ENCODE results near the gene CELA3B. TPM values are rescaled to one million over a fixed set of nuclear protein-coding genes. Genes with fewer than 3 reads are reported as not detected.
"Not testable (repeated sequence)": the region's sequence is repeated elsewhere in the genome, so short reads cannot be mapped to it uniquely, and the experiment has no call there.

CELA3B gene
- total and polyA plus RNA-seq, 4 donors: 1.0 to 7.5 (median 2.1) TPM

DNA sequence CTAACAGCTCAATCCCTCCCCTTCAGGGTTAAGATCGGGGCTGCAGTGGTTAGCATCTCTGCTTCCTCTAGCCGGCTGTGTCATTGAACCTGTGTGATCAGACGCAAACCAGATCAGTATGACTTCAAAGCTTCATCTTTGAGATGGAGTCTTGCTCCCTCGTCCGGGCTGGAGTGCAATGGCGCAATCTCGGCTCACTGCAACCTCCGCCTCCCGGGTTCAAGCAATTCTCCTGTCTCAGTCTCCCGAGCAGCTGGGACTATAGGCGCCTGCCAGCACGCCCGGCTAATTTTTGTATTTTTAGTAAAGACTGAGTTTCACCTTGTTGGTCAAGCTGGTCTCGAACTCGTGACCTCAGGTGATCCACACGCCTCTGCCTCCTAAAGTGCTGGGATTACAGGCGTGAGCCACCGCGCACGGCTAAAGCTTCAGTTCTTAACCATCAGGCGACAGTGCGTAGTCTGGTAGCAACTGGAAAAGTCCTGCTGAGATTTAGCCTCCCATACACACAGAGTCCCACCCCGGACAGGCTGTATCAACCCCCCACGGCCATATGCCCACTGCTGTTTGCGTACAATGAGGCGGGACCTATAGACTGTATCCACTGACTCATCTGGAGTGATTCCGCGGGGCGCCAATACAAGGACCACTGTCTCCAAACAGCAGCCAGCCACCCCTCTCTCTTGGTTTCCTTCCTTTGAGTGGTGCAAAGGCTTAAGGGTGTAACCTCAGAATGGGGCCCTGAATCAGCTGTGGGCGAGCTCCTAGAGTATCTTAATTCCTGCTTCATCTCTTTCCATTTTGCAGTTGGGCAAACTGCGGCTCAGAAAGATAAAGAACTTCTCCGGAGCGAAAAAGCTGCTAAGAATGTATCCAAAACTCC is 47.9 kb downstream of the CELA3B start:
- H3K36me3 ChIP-seq (ENCODE audit: control insufficient read depth in 1 of 2, insufficient read depth in 2 of 2, low read length in 1 of 2): no peaks in the 10 kb centered on the region
- intact Hi-C loops (cut with DNase I): loop anchor here in 1 of 2 donors (2.0 kb wide), 1 partner anchor 28 kb away; the partner anchor contains the start of gene CDC42
- no peaks in the 10 kb centered on the region for H3K4me1 ChIP-seq (ENCODE audit: control insufficient read depth in 1 of 2, insufficient read depth in 2 of 2, low read length in 2 of 2)
- 4 to 7% methylated on average over 33 of the region's 33 CpGs for WGBS, 2 donors
- peak overlapping the region; percentile 23 to 51 for H3K4me3 ChIP-seq (ENCODE audit: low read length in 2 of 2)
- H3K9me3 ChIP-seq (ENCODE audit: control insufficient read depth, low read length): no peaks in the 10 kb centered on the region
- peak; percentile 75 to 81 for DNase-seq
- peak overlapping the region in 1 of 2 donors; percentile 30 for H3K27ac ChIP-seq (ENCODE audit: low read depth in 1 of 2, low read length in 2 of 2)
- ATAC-seq (ENCODE audit: low FRiP score): peak; percentile 87
- no peaks in the 10 kb centered on the region for H3K27me3 ChIP-seq (ENCODE audit: control insufficient read depth in 1 of 2, insufficient read depth in 2 of 2, low read length in 1 of 2)

DNA sequence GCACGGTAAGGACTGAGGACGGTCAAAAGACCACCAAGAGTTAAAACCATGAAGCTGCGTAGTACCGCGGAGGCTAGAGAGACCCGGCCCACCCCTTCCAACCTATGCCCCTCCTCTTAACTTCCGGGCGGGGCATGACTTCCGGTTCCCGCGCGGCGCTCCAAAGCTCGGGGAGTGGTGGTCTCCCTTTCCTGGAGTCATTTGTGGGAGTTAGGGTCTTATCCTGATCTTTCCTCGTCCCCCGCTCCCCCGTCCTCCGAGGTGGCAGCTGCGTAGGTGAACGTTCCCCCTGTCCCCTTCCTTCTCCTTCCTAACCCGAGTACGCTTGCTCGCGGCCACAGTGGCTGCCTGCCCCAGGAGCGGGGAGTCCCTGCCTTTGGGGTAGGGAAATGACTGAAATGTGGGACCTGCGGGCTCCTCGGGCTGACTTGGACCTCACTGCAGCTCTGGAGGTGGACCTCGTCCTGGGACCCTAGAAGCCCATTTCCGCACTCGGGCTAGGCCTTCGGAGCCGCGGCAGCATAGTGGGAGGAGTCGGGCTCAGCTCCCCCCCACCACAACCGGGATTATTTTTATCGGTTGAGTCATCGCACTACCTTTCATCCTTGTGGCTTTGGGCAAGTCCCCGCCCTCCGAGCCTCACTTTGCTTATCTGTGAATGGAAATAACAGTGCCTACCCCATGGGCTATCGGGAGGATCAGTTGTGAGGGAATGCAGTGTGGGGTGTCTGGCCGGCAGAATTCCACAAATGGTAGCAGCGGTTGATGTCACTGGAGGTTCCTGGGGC is 48.7 kb downstream of the CELA3B start:
- DNase-seq: peak; percentile 93 to 95
- intact Hi-C loops (cut with DNase I): loop anchor here in 1 of 2 donors (2.0 kb wide), 1 partner anchor 27 kb away; the partner anchor contains the start of gene CDC42
- peak; percentile 95 for ATAC-seq (ENCODE audit: low FRiP score)
- Histone ChIP-seq H3K4me1 (ENCODE audit: control insufficient read depth in 1 of 2, insufficient read depth in 2 of 2, low read length in 2 of 2) (no peaks in the 10 kb centered on the region), H3K36me3 (ENCODE audit: control insufficient read depth in 1 of 2, insufficient read depth in 2 of 2, low read length in 1 of 2) (peaks cover 0 to 3% of the 10 kb centered on the region in 2 donors), H3K4me3 (ENCODE audit: low read length in 2 of 2) (peak overlapping the region; percentile 71 to 91), H3K27ac (ENCODE audit: low read depth in 1 of 2, low read length in 2 of 2) (peak overlapping the region; percentile 29 to 99), H3K27me3 (ENCODE audit: control insufficient read depth in 1 of 2, insufficient read depth in 2 of 2, low read length in 1 of 2) (no peaks in the 10 kb centered on the region), H3K9me3 (ENCODE audit: control insufficient read depth, low read length) (no peaks in the 10 kb centered on the region)
- WGBS, 2 donors: 0 to 1% methylated on average over 41 to 42 of the region's 42 CpGs

DNA sequence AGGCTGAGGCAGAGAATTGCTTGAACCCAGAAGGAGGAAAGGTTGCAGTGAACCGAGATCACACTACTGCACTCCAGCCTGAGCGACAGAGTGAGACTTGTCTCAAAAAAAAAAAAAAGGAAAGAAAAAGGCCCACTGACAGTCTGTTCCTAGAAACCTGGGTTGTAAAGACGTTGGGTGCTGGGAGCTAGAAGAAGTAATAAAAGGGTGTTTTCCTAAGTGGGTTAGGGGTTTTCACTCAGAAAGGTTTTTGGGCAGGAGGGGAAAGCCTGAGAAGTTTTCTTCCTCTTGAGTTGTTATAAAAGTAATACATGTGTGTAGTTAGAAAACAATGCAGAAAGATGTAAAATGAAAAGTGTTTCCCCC is 50.1 kb downstream of the CELA3B start:
- no peak overlapping the region for H3K4me3 ChIP-seq (ENCODE audit: low read length in 2 of 2)
- WGBS, 2 donors: 83 to 85% methylated on average over 3 of the region's 3 CpGs
- H3K4me1 ChIP-seq (ENCODE audit: control insufficient read depth in 1 of 2, insufficient read depth in 2 of 2, low read length in 2 of 2): no peaks in the 10 kb centered on the region
- no peak overlapping the region for H3K27ac ChIP-seq (ENCODE audit: low read depth in 1 of 2, low read length in 2 of 2)
- H3K27me3 ChIP-seq (ENCODE audit: control insufficient read depth in 1 of 2, insufficient read depth in 2 of 2, low read length in 1 of 2): no peaks in the 10 kb centered on the region
- ATAC-seq (ENCODE audit: low FRiP score) (no peak), DNase-seq (no peak)
- H3K9me3 ChIP-seq (ENCODE audit: control insufficient read depth, low read length): no peaks in the 10 kb centered on the region
- intact Hi-C loops (cut with DNase I): no loop called here
- H3K36me3 ChIP-seq (ENCODE audit: control insufficient read depth in 1 of 2, insufficient read depth in 2 of 2, low read length in 1 of 2): peaks cover 0 to 3% of the 10 kb centered on the region in 2 donors

DNA sequence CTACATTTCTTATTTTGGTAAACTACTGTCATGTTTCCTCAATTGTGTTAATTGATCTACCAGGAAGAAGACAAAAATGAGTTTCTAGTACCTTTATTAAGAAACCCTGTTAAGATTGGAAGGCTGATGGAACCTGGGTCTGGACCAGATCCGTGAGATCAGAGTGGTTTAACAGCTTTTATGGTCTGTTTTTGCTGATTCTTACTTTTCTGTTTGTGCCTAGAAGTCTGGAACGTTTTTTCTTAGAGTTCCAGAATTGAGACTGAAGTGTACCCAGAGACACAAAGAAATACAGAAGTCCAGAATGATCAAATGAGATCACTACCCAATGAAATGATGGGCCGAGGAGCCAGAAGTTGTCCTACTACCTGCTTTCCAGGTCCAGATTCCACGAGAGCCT is 53.2 kb downstream of the CELA3B start:
- Histone ChIP-seq H3K9me3 (ENCODE audit: control insufficient read depth, low read length) (no peaks in the 10 kb centered on the region), H3K27me3 (ENCODE audit: control insufficient read depth in 1 of 2, insufficient read depth in 2 of 2, low read length in 1 of 2) (no peaks in the 10 kb centered on the region), H3K27ac (ENCODE audit: low read depth in 1 of 2, low read length in 2 of 2) (no peak overlapping the region), H3K4me3 (ENCODE audit: low read length in 2 of 2) (no peak overlapping the region), H3K4me1 (ENCODE audit: control insufficient read depth in 1 of 2, insufficient read depth in 2 of 2, low read length in 2 of 2) (no peaks in the 10 kb centered on the region), H3K36me3 (ENCODE audit: control insufficient read depth in 1 of 2, insufficient read depth in 2 of 2, low read length in 1 of 2) (peaks cover 0 to 3% of the 10 kb centered on the region in 2 donors)
- no peak for DNase-seq
- intact Hi-C loops (cut with DNase I): no loop called here
- ATAC-seq (ENCODE audit: low FRiP score): no peak
- WGBS, 2 donors: 83 to 84% methylated on average over 4 of the region's 4 CpGs

GRCh38 chr1:22030473-22030872 is 53.7 kb downstream of the CELA3B start:
- H3K36me3 ChIP-seq (ENCODE audit: control insufficient read depth in 1 of 2, insufficient read depth in 2 of 2, low read length in 1 of 2): peaks cover 0 to 3% of the 10 kb centered on the region in 2 donors
- no peaks in the 10 kb centered on the region for H3K9me3 ChIP-seq (ENCODE audit: control insufficient read depth, low read length)
- ATAC-seq (ENCODE audit: low FRiP score) (no peak), DNase-seq (peak in 1 of 2 donors; percentile 29)
- no peaks in the 10 kb centered on the region for H3K27me3 ChIP-seq (ENCODE audit: control insufficient read depth in 1 of 2, insufficient read depth in 2 of 2, low read length in 1 of 2)
- no peaks in the 10 kb centered on the region for H3K4me1 ChIP-seq (ENCODE audit: control insufficient read depth in 1 of 2, insufficient read depth in 2 of 2, low read length in 2 of 2)
- intact Hi-C loops (cut with DNase I): no loop called here
- WGBS, 2 donors: 83 to 88% methylated on average over 3 of the region's 3 CpGs
- H3K27ac ChIP-seq (ENCODE audit: low read depth in 1 of 2, low read length in 2 of 2): no peak overlapping the region
- no peak overlapping the region for H3K4me3 ChIP-seq (ENCODE audit: low read length in 2 of 2)

DNA sequence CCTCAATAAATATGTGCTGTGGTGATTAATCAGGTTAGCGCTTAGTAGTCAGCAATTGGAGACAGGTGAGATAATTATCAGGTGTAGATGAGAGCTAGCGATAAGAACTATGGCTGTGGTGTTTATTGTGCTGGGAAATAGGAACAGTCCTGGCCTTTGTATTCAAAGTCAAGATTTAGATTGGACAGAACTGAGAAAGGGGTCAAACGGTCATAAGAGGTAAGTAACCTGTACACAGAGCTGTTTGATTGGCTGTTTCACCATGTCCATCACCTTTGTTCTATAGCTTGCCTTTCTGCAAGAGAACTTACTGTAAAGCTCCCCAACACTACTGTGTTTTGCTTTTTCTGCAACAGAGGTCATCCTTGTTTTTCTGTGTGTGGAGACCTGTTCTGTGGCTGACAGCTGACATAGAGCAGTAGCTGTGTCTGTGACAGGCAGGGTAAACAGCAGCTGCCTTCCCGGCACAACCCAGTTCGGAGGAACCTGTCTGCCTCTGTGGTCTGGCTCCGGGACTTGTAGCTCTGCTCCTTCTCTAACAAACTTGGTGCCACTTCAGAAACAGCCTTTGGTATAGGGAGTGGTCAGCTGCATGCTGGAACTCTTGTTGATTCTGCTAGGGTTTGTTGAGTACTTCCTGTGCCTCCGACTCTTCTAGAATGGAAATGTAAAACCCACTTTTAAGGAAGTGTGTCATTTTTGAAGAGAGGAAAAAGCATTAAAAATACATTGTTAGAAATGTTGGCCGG is 54.6 kb downstream of the CELA3B start:
- DNase-seq: peak in 1 of 2 donors; percentile 57
- intact Hi-C loops (cut with DNase I): no loop called here
- Histone ChIP-seq H3K4me3 (ENCODE audit: low read length in 2 of 2) (no peak overlapping the region), H3K9me3 (ENCODE audit: control insufficient read depth, low read length) (no peaks in the 10 kb centered on the region), H3K27me3 (ENCODE audit: control insufficient read depth in 1 of 2, insufficient read depth in 2 of 2, low read length in 1 of 2) (no peaks in the 10 kb centered on the region), H3K36me3 (ENCODE audit: control insufficient read depth in 1 of 2, insufficient read depth in 2 of 2, low read length in 1 of 2) (peaks cover 0 to 3% of the 10 kb centered on the region in 2 donors), H3K4me1 (ENCODE audit: control insufficient read depth in 1 of 2, insufficient read depth in 2 of 2, low read length in 2 of 2) (no peaks in the 10 kb centered on the region), H3K27ac (ENCODE audit: low read depth in 1 of 2, low read length in 2 of 2) (no peak overlapping the region)
- no peak for ATAC-seq (ENCODE audit: low FRiP score)
- 80 to 85% methylated on average over 8 of the region's 8 CpGs for WGBS, 2 donors

DNA sequence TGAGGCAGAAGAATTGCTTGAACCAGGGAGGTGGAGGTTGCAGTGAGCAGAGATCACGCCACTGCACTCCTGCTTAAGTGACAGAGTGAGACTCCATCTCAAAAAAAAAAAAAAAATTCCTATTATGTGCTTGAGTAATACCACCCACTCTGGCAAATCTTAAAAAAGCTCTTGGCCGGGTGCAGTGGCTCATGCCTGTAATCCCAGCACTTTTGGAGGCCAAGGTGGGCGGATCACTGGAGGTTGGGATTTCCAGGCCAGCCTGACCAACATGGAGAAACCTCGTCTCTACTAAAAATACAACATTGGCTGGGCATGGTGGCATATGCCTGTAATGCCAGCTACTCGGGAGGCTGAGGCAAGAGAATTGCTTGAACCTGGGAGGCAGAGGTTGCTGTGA is 58.0 kb downstream of the CELA3B start:
- H3K4me1 ChIP-seq (ENCODE audit: control insufficient read depth in 1 of 2, insufficient read depth in 2 of 2, low read length in 2 of 2); ATAC-seq (ENCODE audit: low FRiP score); H3K4me3 ChIP-seq (ENCODE audit: low read length in 2 of 2); H3K27me3 ChIP-seq (ENCODE audit: control insufficient read depth in 1 of 2, insufficient read depth in 2 of 2, low read length in 1 of 2); intact Hi-C loops (cut with DNase I); DNase-seq; H3K27ac ChIP-seq (ENCODE audit: low read depth in 1 of 2, low read length in 2 of 2); H3K36me3 ChIP-seq (ENCODE audit: control insufficient read depth in 1 of 2, insufficient read depth in 2 of 2, low read length in 1 of 2); H3K9me3 ChIP-seq (ENCODE audit: control insufficient read depth, low read length): not testable (repeated sequence)
- WGBS, 2 donors: 39 to 75% methylated on average over 5 of the region's 5 CpGs

DNA sequence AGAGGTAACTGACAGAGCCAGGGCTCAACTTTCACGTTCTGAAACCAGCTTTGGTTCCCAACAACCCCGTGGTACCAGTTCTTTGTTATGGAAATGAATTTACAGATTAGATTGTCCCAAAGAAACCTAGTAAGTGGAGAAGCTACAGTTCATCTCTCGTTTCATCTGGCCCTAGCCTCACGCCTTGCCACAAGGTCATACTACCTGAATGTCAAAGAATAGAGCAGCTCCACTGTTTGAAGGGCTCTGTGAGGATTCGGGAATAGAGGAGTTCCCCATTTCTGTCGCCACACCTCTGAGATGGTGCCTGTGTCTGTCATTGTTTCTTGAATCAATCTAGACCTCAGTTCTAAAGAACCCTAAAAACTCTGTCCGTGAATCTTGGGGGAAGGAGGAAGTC is 60.7 kb downstream of the CELA3B start:
- DNase-seq (no peak), ATAC-seq (ENCODE audit: low FRiP score) (no peak)
- no peak overlapping the region for H3K27ac ChIP-seq (ENCODE audit: low read depth in 1 of 2, low read length in 2 of 2)
- no peaks in the 10 kb centered on the region for H3K27me3 ChIP-seq (ENCODE audit: control insufficient read depth in 1 of 2, insufficient read depth in 2 of 2, low read length in 1 of 2)
- intact Hi-C loops (cut with DNase I): no loop called here
- no peak overlapping the region for H3K4me3 ChIP-seq (ENCODE audit: low read length in 2 of 2)
- 64 to 73% methylated on average over 7 of the region's 7 CpGs for WGBS, 2 donors
- H3K9me3 ChIP-seq (ENCODE audit: control insufficient read depth, low read length): no peaks in the 10 kb centered on the region
- no peaks in the 10 kb centered on the region for H3K36me3 ChIP-seq (ENCODE audit: control insufficient read depth in 1 of 2, insufficient read depth in 2 of 2, low read length in 1 of 2)
- H3K4me1 ChIP-seq (ENCODE audit: control insufficient read depth in 1 of 2, insufficient read depth in 2 of 2, low read length in 2 of 2): no peaks in the 10 kb centered on the region
